GM12801 (cell line): ENCODE measurements around the gene SEC14L5.

Source experiments
- TF ChIP-seq, protein P1 (sequence below): IDR thresholded peaks from one replicate; pipeline ENCODE4 v1.5.1; 2011; ENCODE audit warnings: control low read depth; ENCODE audit not compliant: insufficient read length; ENCODE audit errors: extremely low read depth

SEC14L5 gene

DNA sequence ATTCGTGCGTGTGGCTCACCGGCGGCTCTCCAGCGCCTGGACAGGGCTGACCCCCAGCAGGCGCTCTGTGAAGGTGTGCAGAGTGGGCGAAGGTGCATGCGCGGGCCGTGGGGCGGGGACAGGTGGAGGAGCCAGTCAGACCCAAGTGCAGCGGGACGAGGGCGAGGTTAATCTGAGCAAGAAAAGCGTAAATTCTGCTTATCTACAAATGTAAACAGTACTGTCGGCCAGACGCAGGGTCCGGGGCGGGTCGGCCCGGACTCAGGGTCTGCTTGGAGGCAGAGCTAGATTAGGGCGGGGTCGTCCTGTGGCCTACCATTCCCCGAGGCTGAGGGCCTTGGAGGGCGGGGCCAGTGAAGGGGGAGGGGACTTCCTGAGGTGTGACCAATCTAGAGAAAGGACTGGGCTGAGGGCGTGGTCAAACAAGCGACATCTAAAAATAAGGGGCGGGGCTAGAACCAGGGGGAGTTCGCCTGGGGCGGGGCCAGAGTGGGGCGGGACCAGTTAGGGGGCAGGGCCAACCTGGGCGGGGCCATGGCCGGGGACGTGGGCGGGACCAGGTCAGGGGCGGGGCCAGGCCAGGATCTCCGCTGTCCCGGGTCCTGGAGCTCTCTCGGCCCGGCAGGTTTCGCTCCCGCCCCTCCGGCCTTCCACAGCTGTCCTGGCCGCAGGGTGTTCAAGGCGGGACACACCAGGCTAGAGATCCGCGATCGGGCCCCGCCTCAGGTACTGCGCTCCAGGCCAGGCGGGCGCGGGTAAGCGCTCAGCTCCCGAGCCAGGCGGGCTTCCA is at the start of gene SEC14L5:
Gene SEC14L5 (plus strand): TSS at position 611 of the 790 bp plus-strand sequence. CDS start 994 bp downstream, outside the sequence.
- TF ChIP-seq, protein P1, sequence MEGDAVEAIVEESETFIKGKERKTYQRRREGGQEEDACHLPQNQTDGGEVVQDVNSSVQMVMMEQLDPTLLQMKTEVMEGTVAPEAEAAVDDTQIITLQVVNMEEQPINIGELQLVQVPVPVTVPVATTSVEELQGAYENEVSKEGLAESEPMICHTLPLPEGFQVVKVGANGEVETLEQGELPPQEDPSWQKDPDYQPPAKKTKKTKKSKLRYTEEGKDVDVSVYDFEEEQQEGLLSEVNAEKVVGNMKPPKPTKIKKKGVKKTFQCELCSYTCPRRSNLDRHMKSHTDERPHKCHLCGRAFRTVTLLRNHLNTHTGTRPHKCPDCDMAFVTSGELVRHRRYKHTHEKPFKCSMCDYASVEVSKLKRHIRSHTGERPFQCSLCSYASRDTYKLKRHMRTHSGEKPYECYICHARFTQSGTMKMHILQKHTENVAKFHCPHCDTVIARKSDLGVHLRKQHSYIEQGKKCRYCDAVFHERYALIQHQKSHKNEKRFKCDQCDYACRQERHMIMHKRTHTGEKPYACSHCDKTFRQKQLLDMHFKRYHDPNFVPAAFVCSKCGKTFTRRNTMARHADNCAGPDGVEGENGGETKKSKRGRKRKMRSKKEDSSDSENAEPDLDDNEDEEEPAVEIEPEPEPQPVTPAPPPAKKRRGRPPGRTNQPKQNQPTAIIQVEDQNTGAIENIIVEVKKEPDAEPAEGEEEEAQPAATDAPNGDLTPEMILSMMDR = no peak

DNA sequence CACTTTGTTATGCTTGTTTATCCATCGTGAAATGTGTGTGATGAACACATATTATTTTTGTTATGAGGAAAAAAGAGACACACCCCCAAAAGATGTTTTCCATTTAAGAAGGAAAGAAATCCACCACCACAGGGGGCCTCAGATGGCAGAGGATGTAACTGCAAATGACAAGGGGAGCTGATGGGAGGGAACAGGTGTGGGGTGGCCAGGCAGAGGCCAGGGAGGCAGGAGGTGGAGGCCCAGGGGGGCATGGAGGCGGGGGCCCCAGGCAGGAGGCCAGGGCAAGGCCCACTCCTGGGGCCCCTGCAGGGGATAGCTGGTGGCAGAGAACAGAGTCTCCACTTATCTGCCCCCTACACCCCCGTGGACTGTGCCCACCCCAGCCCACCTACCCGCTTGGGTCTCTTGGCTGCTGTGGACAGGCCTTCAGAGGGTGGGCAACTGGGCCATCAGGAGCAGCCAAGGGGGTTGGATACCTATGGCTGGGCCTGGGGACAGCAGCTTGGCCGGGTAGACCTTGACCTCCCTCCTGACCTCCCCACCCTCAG is 49.2 kb upstream of the SEC14L5 start:
- TF ChIP-seq, protein P1 = no peak

DNA sequence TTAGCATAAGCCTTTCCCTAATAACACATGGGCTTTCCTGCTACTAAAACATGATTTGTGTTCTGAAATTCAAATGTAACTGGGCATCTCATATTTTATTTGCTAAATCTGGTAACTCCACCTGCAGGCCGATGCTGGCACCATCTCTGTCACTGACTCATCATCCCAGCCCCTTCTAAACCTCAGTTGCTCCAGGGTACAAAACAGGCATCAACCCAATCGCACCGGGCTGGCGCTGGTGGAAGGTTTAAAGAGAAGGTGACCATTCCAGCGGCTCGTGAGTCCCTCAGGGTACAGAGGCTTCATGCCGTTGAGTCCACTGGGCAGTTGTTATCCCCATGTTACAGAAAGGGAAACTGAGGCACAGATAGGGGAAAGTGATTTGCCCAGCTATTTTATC is 48.3 kb upstream of the SEC14L5 start:
- TF ChIP-seq, protein P1 = no peak

DNA sequence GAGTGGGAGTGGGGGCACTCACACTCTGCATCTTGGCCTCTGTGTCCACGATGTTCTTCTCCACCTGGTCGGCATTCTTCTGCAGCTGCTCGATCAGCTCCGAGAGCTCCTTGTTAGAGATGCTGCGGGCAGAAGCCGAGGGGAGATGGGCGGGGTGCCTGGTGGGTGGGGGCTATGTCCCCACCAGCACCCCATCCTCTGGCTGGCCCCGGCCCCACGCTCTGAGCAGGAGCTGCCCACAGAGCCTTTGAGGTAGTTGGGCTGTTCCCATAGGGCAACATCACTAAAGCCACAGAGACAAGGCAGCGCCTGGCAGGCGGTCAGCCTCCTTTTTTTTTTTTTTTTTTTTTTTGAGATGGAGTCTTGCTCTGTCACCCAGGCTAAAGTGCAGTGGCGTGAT is 47.3 kb upstream of the SEC14L5 start:
- TF ChIP-seq, protein P1 = no peak

DNA sequence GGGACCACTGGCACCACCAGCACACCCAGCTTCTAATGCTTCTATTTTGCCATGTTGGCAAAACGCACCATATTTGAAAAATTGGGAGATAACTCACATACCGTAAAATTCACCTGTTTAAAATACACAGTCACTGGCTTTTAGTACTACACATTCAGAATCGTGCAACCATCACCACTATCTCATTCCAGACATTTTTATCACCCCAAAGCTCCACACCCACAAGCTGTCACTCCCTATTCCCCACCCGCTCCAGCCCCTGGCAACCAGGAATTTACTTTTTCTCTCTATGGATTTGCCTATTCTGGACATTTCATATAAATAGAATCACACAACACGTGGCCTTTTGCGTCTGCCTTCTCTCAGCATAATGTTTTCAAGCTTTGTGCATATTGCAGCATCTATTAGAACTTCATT is 46.2 kb upstream of the SEC14L5 start:
- TF ChIP-seq, protein P1 = no peak

DNA sequence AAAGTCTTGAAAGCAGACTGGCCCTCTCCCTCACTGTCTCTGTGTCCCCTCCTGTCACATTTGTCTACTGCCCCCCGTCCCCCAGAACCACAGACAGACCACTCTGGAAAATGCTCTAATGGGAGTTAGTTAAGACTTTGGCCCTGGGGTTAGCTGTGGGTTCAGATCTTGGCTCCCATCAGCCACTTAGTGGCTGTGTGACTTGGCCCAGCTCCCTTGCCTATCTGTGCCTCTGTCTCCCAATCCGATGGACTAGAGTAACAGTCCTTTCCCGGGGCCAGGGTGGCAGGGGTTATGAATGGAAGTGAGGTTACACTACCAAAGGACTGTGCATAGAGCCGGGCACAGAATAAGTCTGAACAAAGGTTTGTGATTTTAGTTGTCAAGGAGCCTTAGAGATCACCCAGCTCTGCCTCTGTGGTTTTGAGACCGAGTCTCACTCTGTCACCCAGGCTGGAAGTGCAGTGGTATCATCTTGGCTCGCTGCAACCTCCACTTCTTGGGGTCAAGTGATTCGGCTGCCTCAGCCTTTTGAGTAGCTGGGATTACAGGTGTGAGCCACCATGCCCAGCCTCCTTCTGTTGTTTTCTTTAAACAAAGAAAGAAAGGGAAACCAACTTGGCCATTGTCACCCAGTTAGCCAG is 44.9 kb upstream of the SEC14L5 start:
- TF ChIP-seq, protein P1 = no peak

DNA sequence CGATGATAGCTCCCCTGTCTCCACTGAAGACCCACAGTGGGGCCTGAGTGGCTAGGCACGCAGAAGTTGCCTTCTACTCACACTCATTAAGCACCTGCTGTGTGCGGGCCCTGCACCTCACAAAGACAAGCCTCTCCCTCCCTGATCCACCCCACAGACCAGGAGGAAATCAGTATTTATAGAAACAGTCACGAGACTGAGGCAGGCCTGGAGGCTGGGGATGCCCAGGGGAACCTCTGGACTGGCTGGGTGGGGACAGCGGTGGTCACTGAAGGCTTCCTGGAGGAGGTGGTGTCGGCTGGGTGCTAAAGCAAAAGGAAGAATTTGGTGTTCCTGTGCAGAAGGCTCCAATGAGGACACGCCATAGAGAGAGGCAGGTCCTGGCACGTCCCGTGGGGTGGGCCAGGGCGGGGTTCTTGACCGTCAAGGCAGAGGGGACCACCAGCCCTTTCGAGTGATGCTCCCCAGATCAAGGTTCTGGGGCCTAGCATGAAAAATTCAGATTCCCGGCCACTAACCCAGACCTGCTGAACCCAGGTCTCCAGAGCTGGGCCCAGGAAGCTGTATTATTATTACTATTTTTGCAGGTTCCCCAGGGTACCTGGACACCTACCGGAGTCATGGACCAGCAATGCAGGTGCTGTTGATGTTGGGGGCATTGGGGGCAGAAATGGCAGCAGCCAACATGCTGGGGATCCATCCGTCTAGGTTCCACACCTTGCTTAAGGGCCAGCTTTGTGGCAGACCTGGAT is 44.2 kb upstream of the SEC14L5 start:
- TF ChIP-seq, protein P1 = no peak
